HepG2 (cell line): ENCODE results near the gene C11orf24. TPM values are rescaled to one million over a fixed set of nuclear protein-coding genes. Genes with fewer than 3 reads are reported as not detected.

Experiments
- BCL6 ChIP-seq: IDR thresholded peaks from 2 replicates; pipeline ENCODE4 v1.6.1; 2016; ENCODE audit warnings: missing genetic modification reagents, missing compliant biosample characterization
- EP300 ChIP-seq, 3 experiments: sonication (generic) in 1 of 3; formaldehyde crosslinking in 1 of 3; IDR thresholded peaks; 2 replicates each; pipeline versions ENCODE4 v1.5.1 to v1.6.1; 2011 to 2020; ENCODE audit warnings: low read depth in 2 of 3, low read length in 2 of 3, borderline replicate concordance in 1 of 3, improper control_type of control experiment in 1 of 3, mild to moderate bottlenecking in 1 of 3, missing genetic modification reagents in 1 of 3, moderate library complexity in 1 of 3
- GATAD2A ChIP-seq: IDR thresholded peaks from 2 replicates; pipeline ENCODE4 v1.6.1; 2016
- HDAC6 ChIP-seq: fragments of 200-600 bp; sonication (generic); IDR thresholded peaks from 2 replicates; pipeline ENCODE4 v1.7.0; 2017; ENCODE audit warnings: mild to moderate bottlenecking, antibody characterized with exemption, low read length, low read depth
- MEF2D ChIP-seq: sonication (generic); formaldehyde crosslinking; IDR thresholded peaks from 2 replicates; pipeline ENCODE4 v1.5.1; 2020; ENCODE audit warnings: mild to moderate bottlenecking, missing genetic modification reagents
- NFATC3 ChIP-seq: sonication (generic); formaldehyde crosslinking; IDR thresholded peaks from 2 replicates; pipeline ENCODE4 v1.5.1; 2020; ENCODE audit warnings: mild to moderate bottlenecking, missing genetic modification reagents
- PHF21A ChIP-seq: sonication (generic); formaldehyde crosslinking; IDR thresholded peaks from 2 replicates; pipeline ENCODE4 v1.5.0; 2020; ENCODE audit warnings: mild to moderate bottlenecking, missing genetic modification reagents
- SCMH1 ChIP-seq: sonication (generic); formaldehyde crosslinking; IDR thresholded peaks from 2 replicates; pipeline ENCODE4 v1.9.0; 2021; ENCODE audit warnings: missing genetic modification reagents, mild to moderate bottlenecking, borderline replicate concordance
- SMAD3 ChIP-seq: sonication (generic); formaldehyde crosslinking; IDR thresholded peaks from 2 replicates; pipeline ENCODE4 v1.4.0; 2020; ENCODE audit warnings: missing genetic modification reagents
- STAT6 ChIP-seq: sonication (generic); formaldehyde crosslinking; IDR thresholded peaks from 2 replicates; pipeline ENCODE4 v1.4.0; 2020; ENCODE audit warnings: missing genetic modification reagents, mild to moderate bottlenecking, borderline replicate concordance
- ZMYM4 ChIP-seq: sonication (generic); formaldehyde crosslinking; IDR thresholded peaks from 2 replicates; pipeline ENCODE4 v1.8.1; 2023; ENCODE audit warnings: mild to moderate bottlenecking, missing genetic modification reagents
- ZNF24 ChIP-seq: fragments of 450-650 bp; IDR thresholded peaks from 2 replicates; pipeline ENCODE4 v1.6.1; 2017; ENCODE audit warnings: antibody characterized with exemption, mild to moderate bottlenecking
- ZNF496 ChIP-seq: sonication (generic); formaldehyde crosslinking; IDR thresholded peaks from 2 replicates; pipeline ENCODE4 v1.8.1; 2023; ENCODE audit warnings: mild to moderate bottlenecking, moderate library complexity, missing genetic modification reagents; ENCODE audit not compliant: insufficient replicate concordance
- ZSCAN21 ChIP-seq: sonication (generic); formaldehyde crosslinking; IDR thresholded peaks from 2 replicates; pipeline ENCODE4 v1.8.0; 2022; ENCODE audit warnings: mild to moderate bottlenecking, missing genetic modification reagents, moderate library complexity, borderline replicate concordance
- polyA plus RNA-seq, 8 experiments: library from polyadenylated mRNA; depleted of rRNA in 3 of 8; stranded (reverse) in 7 of 8; unstranded in 1 of 8; fragments of >200 nt; fragmentation: Illumina TruSeq in 4 of 8; extraction: Trizol in 4 of 8; gene quantifications; 2 replicates each; pipeline versions ENCODE4 v1.2.1 to v1.2.3, GENCODE V29; 2011 to 2016; ENCODE audit warnings: low read depth in 4 of 8, missing spikeins in 1 of 8, mixed read lengths in 1 of 8; ENCODE audit not compliant: insufficient read depth in 1 of 8
- total RNA-seq, 5 experiments: library from RNA; depleted of rRNA; stranded (reverse); fragments of >200 nt; fragmentation: Illumina TruSeq; extraction: Trizol; gene quantifications; 2 replicates each; pipeline ENCODE4 v1.2.3, GENCODE V29; 2016; ENCODE audit warnings: low read depth in 1 of 5
- TF ChIP-seq, protein P1 (sequence below): sonication (generic); formaldehyde crosslinking; IDR thresholded peaks from 2 replicates; pipeline ENCODE4 v1.5.1; 2020; ENCODE audit warnings: mild to moderate bottlenecking, missing genetic modification reagents, moderate library complexity
- TF ChIP-seq, protein P2 (sequence below): sonication (generic); formaldehyde crosslinking; conservative IDR thresholded peaks from 2 replicates; pipeline ENCODE4 v1.4.0; 2020; ENCODE audit warnings: mild to moderate bottlenecking, missing genetic modification reagents, moderate library complexity
- TF ChIP-seq, protein P3 (sequence below): sonication (generic); formaldehyde crosslinking; IDR thresholded peaks from 2 replicates; pipeline ENCODE4 v1.5.0; 2020; ENCODE audit warnings: missing genetic modification reagents

C11orf24 gene
- total and polyA plus RNA-seq, 2 of the 13 experiments (the other 11 are each of a cell fraction or from before 2014, with no cell fraction given) = 52.9 to 55.5 TPM

DNA sequence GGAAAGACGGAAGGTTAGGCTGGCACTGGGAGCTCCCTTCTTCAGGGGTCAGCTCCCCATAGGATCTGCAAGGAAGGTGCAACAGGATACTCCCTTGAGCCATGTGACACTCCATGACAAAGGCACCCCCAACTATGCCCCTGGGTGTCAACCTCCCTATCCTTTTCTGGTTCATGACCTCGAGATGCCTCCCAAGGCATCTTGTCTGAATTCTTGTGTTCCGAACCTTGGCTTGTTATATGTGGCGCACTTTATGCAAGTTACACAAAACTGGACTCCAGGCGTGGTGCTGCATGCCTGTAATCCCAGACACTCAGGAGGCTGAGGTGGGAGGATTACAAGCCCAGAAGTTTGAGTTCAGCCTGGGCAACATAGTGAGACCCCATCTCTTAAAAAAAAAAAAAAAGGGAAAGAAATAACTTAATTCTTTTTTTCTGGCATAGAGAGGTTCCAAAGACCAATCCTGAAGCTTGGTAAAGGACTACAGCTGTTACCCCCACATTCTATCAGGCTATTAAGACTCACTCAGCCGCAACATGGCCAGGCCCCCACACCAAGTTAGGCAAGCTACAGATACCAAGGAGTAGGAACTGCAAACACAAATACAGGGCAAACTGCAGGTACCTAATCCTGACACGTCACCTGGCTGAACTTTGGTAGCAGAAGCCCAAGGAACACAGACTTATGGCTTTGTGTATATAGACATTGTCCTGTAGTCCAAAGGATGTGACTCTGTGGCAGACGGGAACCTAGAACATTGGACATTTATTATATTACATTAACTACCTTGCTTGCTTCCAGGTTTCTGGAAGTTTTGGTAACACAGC lies 1.4 kb downstream of the C11orf24 start (continued):
- TF ChIP-seq MEF2D (CRISPR knock-in tag) (peak; percentile 23; the same call in 1 of the 2 replicates), NFATC3 (CRISPR knock-in tag) (no peak), SMAD3 (CRISPR knock-in tag) (no peak), SCMH1 (no peak), EP300 (IDR thresholded peaks at IDR 0.05; ENCODE audit: low read depth in 2 of 2, low read length in 2 of 2) (0 out of 4 replicates have a peak, but pooled peaks of 1 of the 2 experiments have one; percentile 49), EP300 (CRISPR knock-in tag; IDR thresholded peaks at IDR 0.05; ENCODE audit: borderline replicate concordance) (no peak), HDAC6 (no peak), ZNF24 (no peak), ZSCAN21 (CRISPR knock-in tag) (no peak), BCL6 (CRISPR knock-in tag) (no peak), ZNF496 (CRISPR knock-in tag) (no peak), ZMYM4 (CRISPR knock-in tag) (peak; percentile 23; the same call in 1 of the 2 replicates), STAT6 (CRISPR knock-in tag) (no peak), PHF21A (CRISPR knock-in tag) (no peak; the same call in 1 of the 2 replicates), GATAD2A (CRISPR knock-in tag) (peak; percentile 29; the same call in 1 of the 2 replicates)
- TF ChIP-seq, protein P1, sequence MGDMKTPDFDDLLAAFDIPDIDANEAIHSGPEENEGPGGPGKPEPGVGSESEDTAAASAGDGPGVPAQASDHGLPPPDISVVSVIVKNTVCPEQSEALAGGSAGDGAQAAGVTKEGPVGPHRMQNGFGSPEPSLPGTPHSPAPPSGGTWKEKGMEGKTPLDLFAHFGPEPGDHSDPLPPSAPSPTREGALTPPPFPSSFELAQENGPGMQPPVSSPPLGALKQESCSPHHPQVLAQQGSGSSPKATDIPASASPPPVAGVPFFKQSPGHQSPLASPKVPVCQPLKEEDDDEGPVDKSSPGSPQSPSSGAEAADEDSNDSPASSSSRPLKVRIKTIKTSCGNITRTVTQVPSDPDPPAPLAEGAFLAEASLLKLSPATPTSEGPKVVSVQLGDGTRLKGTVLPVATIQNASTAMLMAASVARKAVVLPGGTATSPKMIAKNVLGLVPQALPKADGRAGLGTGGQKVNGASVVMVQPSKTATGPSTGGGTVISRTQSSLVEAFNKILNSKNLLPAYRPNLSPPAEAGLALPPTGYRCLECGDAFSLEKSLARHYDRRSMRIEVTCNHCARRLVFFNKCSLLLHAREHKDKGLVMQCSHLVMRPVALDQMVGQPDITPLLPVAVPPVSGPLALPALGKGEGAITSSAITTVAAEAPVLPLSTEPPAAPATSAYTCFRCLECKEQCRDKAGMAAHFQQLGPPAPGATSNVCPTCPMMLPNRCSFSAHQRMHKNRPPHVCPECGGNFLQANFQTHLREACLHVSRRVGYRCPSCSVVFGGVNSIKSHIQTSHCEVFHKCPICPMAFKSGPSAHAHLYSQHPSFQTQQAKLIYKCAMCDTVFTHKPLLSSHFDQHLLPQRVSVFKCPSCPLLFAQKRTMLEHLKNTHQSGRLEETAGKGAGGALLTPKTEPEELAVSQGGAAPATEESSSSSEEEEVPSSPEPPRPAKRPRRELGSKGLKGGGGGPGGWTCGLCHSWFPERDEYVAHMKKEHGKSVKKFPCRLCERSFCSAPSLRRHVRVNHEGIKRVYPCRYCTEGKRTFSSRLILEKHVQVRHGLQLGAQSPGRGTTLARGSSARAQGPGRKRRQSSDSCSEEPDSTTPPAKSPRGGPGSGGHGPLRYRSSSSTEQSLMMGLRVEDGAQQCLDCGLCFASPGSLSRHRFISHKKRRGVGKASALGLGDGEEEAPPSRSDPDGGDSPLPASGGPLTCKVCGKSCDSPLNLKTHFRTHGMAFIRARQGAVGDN (CRISPR knock-in tag) = no peak
- TF ChIP-seq, protein P2, sequence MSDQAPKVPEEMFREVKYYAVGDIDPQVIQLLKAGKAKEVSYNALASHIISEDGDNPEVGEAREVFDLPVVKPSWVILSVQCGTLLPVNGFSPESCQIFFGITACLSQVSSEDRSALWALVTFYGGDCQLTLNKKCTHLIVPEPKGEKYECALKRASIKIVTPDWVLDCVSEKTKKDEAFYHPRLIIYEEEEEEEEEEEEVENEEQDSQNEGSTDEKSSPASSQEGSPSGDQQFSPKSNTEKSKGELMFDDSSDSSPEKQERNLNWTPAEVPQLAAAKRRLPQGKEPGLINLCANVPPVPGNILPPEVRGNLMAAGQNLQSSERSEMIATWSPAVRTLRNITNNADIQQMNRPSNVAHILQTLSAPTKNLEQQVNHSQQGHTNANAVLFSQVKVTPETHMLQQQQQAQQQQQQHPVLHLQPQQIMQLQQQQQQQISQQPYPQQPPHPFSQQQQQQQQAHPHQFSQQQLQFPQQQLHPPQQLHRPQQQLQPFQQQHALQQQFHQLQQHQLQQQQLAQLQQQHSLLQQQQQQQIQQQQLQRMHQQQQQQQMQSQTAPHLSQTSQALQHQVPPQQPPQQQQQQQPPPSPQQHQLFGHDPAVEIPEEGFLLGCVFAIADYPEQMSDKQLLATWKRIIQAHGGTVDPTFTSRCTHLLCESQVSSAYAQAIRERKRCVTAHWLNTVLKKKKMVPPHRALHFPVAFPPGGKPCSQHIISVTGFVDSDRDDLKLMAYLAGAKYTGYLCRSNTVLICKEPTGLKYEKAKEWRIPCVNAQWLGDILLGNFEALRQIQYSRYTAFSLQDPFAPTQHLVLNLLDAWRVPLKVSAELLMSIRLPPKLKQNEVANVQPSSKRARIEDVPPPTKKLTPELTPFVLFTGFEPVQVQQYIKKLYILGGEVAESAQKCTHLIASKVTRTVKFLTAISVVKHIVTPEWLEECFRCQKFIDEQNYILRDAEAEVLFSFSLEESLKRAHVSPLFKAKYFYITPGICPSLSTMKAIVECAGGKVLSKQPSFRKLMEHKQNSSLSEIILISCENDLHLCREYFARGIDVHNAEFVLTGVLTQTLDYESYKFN = peak; percentile 75
- TF ChIP-seq, protein P3, sequence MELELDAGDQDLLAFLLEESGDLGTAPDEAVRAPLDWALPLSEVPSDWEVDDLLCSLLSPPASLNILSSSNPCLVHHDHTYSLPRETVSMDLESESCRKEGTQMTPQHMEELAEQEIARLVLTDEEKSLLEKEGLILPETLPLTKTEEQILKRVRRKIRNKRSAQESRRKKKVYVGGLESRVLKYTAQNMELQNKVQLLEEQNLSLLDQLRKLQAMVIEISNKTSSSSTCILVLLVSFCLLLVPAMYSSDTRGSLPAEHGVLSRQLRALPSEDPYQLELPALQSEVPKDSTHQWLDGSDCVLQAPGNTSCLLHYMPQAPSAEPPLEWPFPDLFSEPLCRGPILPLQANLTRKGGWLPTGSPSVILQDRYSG (CRISPR knock-in tag) = no peak
